Measurements from ENCODE around the gene ZNF419.
"Not testable (repeated sequence)": the region's sequence is repeated elsewhere in the genome, so short reads cannot be mapped to it uniquely, and the experiment has no call there.

ZNF419 gene

DNA sequence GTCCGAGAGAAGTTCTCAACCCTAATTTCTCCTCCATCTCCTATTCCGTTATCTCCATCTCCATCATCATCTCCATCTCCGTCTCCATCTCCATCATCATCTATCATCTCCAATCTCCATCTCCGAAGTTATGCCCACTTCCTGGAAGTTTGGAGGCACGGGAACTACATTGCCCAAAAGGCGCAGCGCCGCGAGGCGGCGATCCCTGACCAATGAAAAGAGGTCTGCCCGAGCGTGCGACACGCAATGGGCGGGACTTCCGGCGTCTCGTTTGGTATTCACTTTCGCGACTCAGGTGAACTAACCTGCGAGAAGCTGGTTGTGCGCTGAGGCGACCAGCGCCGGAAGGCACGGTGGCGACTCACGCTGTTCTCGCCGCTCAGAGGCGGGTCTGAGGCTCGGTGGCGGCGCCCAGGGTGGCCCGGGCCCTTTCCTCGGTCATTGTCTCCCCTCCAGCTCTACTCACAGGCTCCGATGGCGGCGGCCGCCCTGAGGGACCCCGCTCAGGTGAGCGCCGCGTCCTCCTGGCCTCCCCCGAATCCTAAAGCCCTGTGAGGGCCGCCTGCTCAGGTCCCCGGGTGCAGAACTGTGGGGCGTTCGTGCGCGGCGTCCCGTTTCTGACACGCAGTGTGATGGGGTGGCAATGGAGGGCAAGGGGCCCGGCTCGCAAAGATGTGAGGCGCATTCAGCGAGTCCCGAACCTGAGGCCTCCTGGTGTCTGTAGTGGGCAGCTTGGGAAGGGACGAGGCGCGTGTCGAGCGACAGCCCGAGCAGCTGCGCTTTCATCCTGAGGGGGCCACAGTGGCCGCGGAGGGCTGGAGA is at the start of gene ZNF419:
Gene ZNF419 (plus strand): TSS at position 274 of the 822 bp plus-strand sequence. CDS start 201 bp downstream, at position 475.
- peak; percentile 95 for DNase-seq (ENCODE audit: low spot score)

DNA sequence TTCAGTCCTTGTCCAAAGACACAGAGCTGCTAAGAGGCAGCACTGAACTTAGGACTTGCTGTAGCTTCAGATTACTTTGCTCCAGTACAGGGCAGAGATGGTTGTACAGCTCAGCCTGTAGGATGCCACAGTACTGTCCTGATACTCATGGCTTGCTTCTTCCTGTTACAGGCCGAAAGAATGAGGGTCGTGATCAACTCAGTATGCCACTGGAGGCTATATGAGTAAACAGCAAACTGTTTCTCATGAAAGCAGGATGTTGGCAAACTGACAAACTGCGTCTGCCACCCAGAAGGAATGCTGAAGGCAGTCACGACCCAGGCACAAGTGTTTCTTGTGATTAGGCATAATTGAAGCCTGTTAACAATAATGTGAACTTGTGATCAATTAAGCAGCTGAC is 49.6 kb upstream of the ZNF419 start:
- no peak for DNase-seq (ENCODE audit: low spot score)

DNA sequence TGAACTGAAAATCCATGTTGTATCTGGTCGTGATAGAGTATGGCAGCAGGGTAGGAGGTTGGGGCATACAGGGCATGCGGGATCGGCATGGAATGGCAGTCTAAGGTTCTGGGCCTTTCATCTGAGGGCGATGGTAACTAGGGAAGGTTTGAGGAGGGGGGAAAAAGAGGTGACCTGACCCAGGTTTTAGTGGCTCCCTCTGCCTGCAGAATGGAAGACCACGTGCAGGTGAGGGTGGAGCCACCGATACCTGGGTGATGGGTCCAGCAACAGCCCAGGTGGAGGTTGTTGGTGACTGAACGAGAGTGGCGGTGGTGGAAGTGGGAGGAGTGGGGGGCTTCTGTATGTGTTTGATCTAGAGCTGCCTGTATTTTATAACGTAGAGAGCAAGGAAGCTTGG is 48.6 kb upstream of the ZNF419 start:
- DNase-seq (ENCODE audit: low spot score), result no peak

DNA sequence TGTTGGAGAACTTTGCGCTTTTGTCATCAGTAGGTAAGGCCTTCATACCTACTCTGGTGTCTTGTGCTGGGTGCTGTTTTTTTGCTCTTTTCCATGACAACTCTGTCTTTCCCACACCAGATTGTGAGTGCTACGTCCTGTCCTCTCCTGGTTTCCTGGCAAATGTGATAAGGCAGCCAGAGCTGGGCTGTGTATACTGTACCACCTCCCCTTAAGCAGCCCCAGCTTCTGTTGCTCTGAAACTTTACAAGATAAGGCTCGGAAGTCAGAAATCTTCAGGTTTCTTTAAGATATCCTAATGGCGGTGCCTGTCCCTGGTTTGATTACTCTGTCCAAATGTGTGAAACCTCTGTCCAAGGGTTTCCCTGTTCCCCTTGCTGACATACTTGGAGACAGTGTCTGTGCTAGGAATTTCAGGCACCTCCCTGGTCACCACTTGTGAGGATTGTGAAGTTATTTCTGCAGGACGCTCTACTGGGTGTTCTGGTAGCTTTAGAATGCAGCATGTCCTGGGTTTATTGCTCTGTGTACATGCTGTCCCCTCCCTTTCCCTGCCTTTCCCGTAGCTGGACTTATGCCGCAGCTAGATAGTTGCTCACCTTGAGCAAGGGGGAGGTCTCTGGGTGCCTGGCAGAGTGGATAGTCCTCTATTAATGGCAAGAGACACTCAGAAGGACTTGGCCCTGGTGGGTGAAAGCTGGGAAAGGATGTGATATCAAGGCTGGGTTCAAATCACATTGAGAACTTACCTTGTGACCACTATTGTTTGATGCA is 45.4 kb upstream of the ZNF419 start:
- DNase-seq (ENCODE audit: low spot score), result no peak

DNA sequence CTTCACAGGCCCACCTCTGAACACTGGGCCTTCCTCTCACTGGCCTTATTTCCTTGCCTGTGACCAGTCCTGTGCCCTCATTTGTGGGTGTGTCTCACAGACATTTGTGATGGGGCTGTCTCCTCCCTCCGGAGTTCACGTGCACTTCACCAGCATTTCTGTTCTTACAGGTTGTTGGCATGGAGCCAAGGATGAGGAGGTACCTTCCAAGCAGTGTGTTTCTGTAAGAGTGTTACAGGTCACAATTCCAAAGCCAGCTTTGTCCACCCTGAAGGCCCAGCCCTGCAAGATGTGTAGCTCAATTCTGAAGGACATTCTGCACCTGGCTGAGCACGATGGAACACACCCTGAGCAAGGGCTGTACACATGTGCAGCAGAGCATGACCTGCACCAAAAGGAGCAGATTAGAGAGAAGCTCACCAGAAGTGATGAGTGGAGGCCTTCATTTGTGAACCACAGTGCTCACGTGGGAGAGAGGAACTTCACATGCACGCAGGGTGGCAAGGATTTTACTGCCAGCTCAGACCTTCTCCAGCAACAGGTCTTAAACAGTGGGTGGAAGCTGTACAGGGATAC is 44.3 kb upstream of the ZNF419 start:
- no peak for DNase-seq (ENCODE audit: low spot score)

DNA sequence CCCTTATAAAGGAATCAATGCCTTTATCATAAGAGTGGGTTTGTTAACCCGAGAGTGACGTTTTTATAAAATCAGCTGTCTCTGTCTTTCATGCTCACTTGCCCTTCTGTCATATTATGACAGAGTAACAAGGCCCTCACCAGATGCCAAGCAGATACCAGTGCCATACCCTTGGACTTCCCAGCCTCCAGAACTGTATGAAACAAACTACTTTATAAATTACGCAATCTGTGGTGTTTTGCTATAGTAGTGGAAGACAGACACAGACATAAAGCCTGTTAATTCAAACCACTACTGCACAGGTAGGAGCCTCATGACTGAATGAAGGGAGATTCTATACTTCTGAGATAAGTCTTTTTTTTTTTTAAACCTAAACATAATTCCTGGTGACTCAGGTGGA is 35.2 kb upstream of the ZNF419 start:
- no peak for DNase-seq (ENCODE audit: low spot score)

GRCh38 chr19:57465680-57466381 is 21.7 kb upstream of the ZNF419 start:
- no peak for DNase-seq (ENCODE audit: low spot score)

DNA sequence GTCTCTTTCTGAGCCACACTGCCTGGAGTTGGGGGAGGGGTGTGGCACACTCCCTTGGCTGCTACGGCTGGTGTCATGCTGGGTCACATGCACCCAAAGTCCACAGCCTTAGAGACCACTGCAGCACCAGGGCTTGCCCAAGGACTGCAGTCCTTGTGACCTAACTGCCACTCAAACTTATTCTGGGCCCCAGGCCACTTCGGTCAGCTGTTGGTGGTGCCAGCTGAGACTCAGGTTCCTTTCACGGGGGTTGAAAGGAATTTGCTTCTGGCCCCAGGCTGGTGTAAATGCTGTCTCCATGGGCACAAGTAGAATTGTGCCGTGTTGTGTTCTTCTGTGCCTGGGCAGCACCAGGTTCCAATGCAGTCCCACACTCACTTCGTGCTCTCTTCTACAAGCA is 21.1 kb upstream of the ZNF419 start:
- no peak for DNase-seq (ENCODE audit: low spot score)

GRCh38 chr19:57473646-57474045 is 13.9 kb upstream of the ZNF419 start:
- no peak for DNase-seq (ENCODE audit: low spot score)

DNA sequence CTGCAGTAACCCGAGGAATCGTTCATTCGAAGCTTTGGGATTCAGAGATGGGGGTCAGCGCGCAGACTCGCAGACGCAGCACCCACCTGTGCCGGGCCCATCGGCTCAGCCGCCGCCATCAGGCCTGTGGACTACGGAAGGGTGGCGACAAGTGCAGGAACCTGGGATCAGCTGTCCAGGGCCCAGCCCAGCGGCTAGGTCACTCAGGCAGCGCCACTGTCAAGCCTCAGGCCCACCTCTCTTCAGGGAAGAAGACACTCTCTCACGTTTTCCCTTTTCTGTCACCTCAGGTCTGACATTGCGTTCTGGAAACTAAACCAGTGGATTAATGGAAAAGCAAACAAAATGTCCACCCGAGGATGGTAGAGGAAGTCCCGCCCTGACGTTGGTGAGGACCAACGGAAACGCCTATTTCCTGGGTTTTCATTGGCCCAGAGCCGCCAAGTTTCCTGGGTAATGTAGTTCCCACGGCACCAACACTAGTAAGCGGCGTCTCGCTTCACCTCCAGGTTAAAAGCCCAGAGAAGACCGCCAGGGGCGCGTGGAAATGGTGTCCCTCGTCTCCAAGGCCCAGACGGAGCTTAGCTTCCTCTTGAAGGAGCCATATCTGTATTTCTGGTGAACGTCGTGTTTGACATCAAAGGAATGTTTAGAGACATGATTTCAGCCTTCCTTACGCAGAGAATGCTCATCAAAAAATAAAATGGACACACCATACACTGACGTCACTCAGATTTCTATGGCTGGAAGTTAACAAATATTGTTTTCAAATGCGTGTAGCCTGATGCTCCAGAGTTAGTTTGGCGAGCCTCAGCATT is 10.2 kb upstream of the ZNF419 start, which contains the start of gene ZNF772:
Gene ZNF772 (minus strand): TSS at position 376 of the 818 bp plus-strand sequence. CDS start 257 bp downstream, at position 119.
- peak; percentile 93 for DNase-seq (ENCODE audit: low spot score)

- DNase-seq (ENCODE audit: low spot score), result not testable (repeated sequence)
These were observed 722 bp downstream of the ZNF419 start for GRCh38 chr19:57488299-57488644.

GRCh38 chr19:57499332-57499679 is 11.8 kb downstream of the ZNF419 start:
- not testable (repeated sequence) for DNase-seq (ENCODE audit: low spot score)

DNA sequence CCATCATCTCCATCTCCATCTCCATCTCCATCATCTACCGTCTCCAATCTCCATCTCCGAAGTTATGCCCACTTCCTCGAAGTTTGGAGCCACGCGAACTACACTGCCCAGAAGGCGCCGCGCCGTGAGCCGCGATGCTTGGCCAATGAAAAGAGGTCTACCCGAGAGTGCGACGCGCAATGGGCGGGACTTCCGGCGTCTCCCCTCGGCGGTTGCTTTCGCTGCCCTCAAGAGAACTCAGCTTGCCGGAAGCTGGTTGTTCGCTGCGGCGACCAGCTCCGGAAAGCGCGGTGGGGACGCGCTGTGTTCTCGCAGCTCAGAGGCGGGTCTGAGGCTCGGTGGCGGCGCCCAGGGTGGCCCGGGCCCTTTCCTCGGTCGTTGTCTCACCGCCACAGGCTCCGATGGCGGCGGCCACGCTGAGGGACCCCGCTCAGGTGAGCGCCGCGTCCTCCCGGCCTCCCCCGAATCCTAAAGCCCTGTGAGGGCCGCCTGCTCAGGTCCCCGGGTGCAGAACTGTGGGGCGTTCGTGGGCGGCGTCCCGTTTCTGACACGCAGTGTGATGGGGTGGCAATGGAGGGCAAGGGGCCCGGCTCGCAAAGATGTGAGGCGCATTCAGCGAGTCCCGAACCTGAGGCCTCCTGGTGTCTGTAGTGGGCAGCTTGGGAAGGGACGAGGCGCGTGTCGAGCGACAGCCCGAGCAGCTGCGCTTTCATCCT is 12.3 kb downstream of the ZNF419 start, which contains the start of gene ZNF773:
Gene ZNF773 (plus strand): TSS at position 259 of the 716 bp plus-strand sequence. CDS start 143 bp downstream, at position 402.
- peak; percentile 89 for DNase-seq (ENCODE audit: low spot score)

- DNase-seq (ENCODE audit: low spot score), result not testable (repeated sequence)
These were observed 12.8 kb downstream of the ZNF419 start for GRCh38 chr19:57500400-57500799.

DNA sequence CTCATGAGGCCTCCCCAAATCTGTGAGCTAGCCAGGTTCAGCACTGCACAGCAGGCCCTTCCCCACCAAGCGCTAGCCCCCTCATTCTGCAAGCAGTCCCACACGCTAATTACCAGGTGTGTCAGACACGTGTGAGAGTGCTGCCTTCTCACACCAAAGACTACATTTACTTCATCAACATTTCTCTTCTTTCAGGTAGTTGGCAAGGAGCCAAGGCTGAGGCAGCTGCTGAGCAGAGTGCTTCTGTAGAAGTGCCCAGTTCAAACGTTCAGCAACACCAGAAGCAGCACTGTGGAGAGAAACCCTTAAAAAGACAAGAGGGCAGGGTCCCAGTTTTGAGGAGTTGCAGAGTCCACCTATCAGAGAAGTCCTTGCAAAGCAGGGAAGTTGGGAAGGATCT is 18.6 kb downstream of the ZNF419 start:
- no peak for DNase-seq (ENCODE audit: low spot score)

DNA sequence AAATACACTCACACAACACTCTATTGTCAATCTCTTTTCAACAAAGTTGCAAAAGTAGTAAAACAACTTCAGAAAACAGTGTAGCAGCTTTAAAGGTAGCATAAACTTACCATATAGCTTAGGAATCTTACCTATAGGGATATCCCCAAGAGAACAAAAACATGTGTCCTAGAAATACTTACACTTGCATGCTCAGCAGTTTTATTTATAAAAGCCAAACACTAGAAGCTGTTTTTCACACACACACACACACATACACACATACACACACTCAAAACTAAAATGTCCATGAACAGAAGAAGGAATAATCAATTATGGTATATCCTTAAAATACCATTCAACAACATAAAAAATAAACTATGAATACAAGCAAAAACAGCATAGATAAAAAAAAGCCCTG is 23.9 kb downstream of the ZNF419 start:
- no peak for DNase-seq (ENCODE audit: low spot score)

GRCh38 chr19:57512845-57513244 is 25.3 kb downstream of the ZNF419 start:
- no peak for DNase-seq (ENCODE audit: low spot score)

GRCh38 chr19:57515255-57515654 is 27.7 kb downstream of the ZNF419 start:
- no peak for DNase-seq (ENCODE audit: low spot score)

- not testable (repeated sequence) for DNase-seq (ENCODE audit: low spot score)
These were observed 30.5 kb downstream of the ZNF419 start for GRCh38 chr19:57518021-57518420.

DNA sequence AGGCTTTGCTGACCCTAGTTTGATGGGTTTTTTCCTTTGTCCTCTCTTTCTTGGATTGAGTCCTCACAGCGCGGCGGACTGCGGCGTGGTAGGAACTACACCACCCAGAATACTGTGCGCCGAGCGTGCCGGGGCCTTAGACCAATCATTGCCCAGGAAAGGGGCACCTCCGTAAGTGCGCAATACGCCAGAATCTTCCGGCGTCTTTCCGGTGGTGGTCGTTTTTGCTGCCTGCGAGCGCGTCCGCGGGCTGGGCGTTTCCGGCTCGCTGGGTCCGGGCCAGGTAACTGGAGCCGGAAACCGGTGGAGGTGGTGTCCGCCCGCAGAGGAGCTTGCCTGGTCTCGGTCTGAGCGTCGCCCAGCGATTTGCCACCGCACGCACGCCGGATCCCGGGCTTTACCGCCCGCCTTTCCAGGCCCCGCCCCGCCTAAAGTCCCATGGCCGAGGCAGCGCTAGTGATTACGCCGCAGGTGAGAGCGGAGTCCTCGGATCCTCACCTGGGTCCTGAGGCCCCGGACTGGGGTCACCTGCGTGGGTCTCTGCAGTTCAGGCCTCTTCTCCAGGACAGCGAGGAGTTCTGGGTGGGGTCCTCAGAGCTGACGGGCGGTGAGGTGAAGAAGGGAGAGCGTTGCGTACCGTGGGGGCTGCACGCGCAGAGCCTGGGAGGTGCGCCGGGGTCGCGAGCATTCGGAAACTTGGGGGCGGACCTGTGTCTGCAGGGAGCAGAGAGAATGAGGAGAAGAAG is 39.8 kb downstream of the ZNF419 start, which contains the start of gene ZNF549:
Gene ZNF549 (plus strand): TSS at position 221 of the 746 bp plus-strand sequence. CDS start 218 bp downstream, at position 439.
- DNase-seq (ENCODE audit: low spot score), result no peak

All from HuH-7.5 (cell line).